Upper lobe of right lung (tissue), 1 donor: Measurements from ENCODE around the gene EDA. TPM values are rescaled to one million over a fixed set of nuclear protein-coding genes. Genes with fewer than 3 reads are reported as not detected.

ENCODE experiments used
- ATAC-seq: fragments of 200-7000 bp; cut with Tn5 transposase; one replicate; pipeline ENCODE4 v1.9.1; 2020; ENCODE audit warnings: mild to moderate bottlenecking, moderate library complexity
- DNase-seq: peaks from one replicate; pipeline ENCODE4 v3.0.0-alpha.2; 2020
- H3K27ac ChIP-seq: fragments of 200-600 bp; one replicate; pipeline ENCODE4 v1.8.0; 2022
- H3K27me3 ChIP-seq: fragments of 200-600 bp; one replicate; pipeline ENCODE4 v1.8.0; 2022; ENCODE audit warnings: mild to moderate bottlenecking
- H3K36me3 ChIP-seq: fragments of 200-600 bp; one replicate; pipeline ENCODE4 v1.8.0; 2022
- H3K4me1 ChIP-seq: fragments of 200-600 bp; one replicate; pipeline ENCODE4 v1.8.0; 2022
- H3K4me3 ChIP-seq: fragments of 200-600 bp; one replicate; pipeline ENCODE4 v1.8.0; 2022; ENCODE audit warnings: mild to moderate bottlenecking
- H3K9me3 ChIP-seq: fragments of 200-600 bp; one replicate; pipeline ENCODE4 v1.8.0; 2022
- CTCF ChIP-seq: fragments of 200-600 bp; IDR thresholded peaks from one replicate; pipeline ENCODE4 v1.8.0; 2022; ENCODE audit warnings: antibody characterized with exemption
- intact Hi-C: fragments of 100-400 bp; cut with DNase I; formaldehyde crosslinking; loops from one replicate; pipeline ENCODE4 v1.11.0; 2022
- total RNA-seq: library from RNA; stranded (reverse); fragmentation: NEBNext Ultra II Directional; extraction: Animal tissue kit (Norgen Biotek cat#: 25700); gene quantifications from one replicate; pipeline ENCODE4 v1.2.1, GENCODE V29; 2021
- donor health status: DM: no; HTN: yes; CAD: no; lungs with severe emphysema.

Gene EDA
- total RNA-seq, 1 donor from 2014 or later = 5.5 TPM

- no peaks in the 10 kb centered on the region for H3K9me3 ChIP-seq
- intact Hi-C loops = no loop called here
- no peak for TF ChIP-seq CTCF
- H3K4me3 ChIP-seq = no peak overlapping the region
- H3K27me3 ChIP-seq = no peaks in the 10 kb centered on the region
- no peaks in the 10 kb centered on the region for H3K36me3 ChIP-seq
- DNase-seq = no peak
- no peak overlapping the region for H3K27ac ChIP-seq
- ATAC-seq = no peak
- H3K4me1 ChIP-seq = no peaks in the 10 kb centered on the region
Observed at GRCh38 chrX:70062961-70063550, 447.1 kb downstream of the EDA start.

- Histone ChIP-seq H3K27me3 (no peaks in the 10 kb centered on the region), H3K4me3 (no peak overlapping the region), H3K4me1 (no peaks in the 10 kb centered on the region), H3K36me3 (no peaks in the 10 kb centered on the region), H3K27ac (no peak overlapping the region), H3K9me3 (no peaks in the 10 kb centered on the region)
- no peak for ATAC-seq
- no peak for TF ChIP-seq CTCF
- intact Hi-C loops = no loop called here
- no peak for DNase-seq
Observed at GRCh38 chrX:70066646-70067045, 450.7 kb downstream of the EDA start.

- no peak for DNase-seq
- no peaks in the 10 kb centered on the region for H3K27me3 ChIP-seq
- no peak overlapping the region for H3K4me3 ChIP-seq
- H3K36me3 ChIP-seq = no peaks in the 10 kb centered on the region
- TF ChIP-seq CTCF = no peak
- H3K27ac ChIP-seq = no peak overlapping the region
- no peak for ATAC-seq
- intact Hi-C loops = no loop called here
- H3K9me3 ChIP-seq = no peaks in the 10 kb centered on the region
- no peaks in the 10 kb centered on the region for H3K4me1 ChIP-seq
Observed at GRCh38 chrX:70079297-70079696, 463.4 kb downstream of the EDA start.

GRCh38 chrX:70079870-70080269 lies 464.0 kb downstream of the EDA start:
- DNase-seq (no peak), ATAC-seq (no peak)
- H3K4me1 ChIP-seq = no peaks in the 10 kb centered on the region
- H3K36me3 ChIP-seq = no peaks in the 10 kb centered on the region
- H3K4me3 ChIP-seq = no peak overlapping the region
- no peaks in the 10 kb centered on the region for H3K27me3 ChIP-seq
- H3K9me3 ChIP-seq = no peaks in the 10 kb centered on the region
- intact Hi-C loops = no loop called here
- H3K27ac ChIP-seq = no peak overlapping the region
- TF ChIP-seq CTCF = no peak

- DNase-seq = no peak
- no peak overlapping the region for H3K4me3 ChIP-seq
Observed at GRCh38 chrX:70082723-70083122, 466.8 kb downstream of the EDA start.

More at GRCh38 chrX:70082723-70083122, 466.8 kb downstream of the EDA start:
- Histone ChIP-seq H3K9me3 (no peaks in the 10 kb centered on the region), H3K36me3 (no peaks in the 10 kb centered on the region), H3K4me1 (no peaks in the 10 kb centered on the region), H3K27ac (no peak overlapping the region), H3K27me3 (no peaks in the 10 kb centered on the region)
- intact Hi-C loops = no loop called here
- TF ChIP-seq CTCF = no peak
- no peak for ATAC-seq
